Islet of Langerhans (tissue), 1 donor: Measurements from ENCODE around the gene KIRREL3.
A peak's percentile ranks its signal among the peaks of the same experiment; 100 is the strongest.

Source experiments
- FAIRE-seq: peaks from one replicate; lab custom pipeline; 2011; peaks lifted over from hg19 to GRCh38; lab: Jason Lieb, UNC

Gene KIRREL3

GRCh38 chr11:126483621-126484195, 516.9 kb downstream of the KIRREL3 start:
- FAIRE-seq: no peak

GRCh38 chr11:126482586-126483108, 517.9 kb downstream of the KIRREL3 start:
- no peak for FAIRE-seq

DNA sequence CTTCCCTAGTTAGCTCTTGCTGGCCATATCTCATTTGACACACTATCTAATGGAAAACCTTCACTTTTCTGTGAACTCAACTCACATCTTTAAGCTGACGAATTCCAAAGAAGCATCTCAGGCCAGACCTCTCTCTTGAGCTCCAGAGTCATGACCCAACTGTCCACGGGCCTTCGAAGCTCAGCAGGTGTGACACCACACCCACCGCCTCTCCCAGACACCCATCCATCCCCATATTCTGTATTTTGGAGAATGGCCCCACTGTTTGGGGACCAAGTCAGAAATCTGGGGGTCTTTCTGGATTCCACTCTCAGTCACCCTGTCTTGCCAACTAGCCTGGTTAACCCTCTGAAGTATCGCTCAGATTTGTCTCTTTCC, 519.3 kb downstream of the KIRREL3 start:
- FAIRE-seq: no peak

- FAIRE-seq: peak; percentile 79
Measured at GRCh38 chr11:126480410-126481302, 519.9 kb downstream of the KIRREL3 start.

GRCh38 chr11:126480015-126480409, 520.6 kb downstream of the KIRREL3 start:
- FAIRE-seq: peak; percentile 21

DNA sequence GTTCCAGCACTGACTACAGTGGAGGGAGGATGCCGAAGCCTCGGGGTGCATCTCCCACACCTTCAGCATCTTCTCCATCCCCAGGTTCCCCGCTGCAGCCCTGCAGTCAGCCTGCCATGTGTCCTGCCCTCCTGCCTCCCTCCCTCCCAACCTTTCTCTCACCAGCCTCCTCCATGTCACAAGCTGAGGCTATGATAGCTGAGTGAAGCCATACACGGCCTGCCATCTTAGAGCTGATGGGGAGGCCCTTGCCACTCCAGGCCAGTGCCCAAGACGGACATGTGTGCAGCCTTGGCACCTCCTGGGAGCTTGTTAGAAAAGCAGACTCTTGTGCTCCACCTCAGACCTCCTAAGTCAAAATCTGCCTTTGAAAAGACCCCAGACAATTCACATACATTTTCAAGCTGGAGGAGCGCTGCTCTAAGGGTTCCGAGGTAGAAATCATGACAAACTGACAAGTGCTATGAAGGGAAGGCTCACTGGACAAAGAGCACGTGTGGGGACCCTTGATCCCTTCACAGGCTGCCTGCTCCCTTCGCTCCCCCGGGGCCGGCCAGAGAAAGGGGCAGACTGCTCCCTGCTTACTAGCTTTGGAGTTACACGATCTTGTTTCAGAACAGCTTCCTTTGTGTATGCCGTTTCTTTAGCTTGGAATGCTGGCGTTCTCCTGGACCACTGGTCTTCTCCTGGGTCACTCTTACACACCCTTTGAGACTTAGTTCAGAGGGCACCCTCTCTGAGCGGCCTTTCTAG, 521.2 kb downstream of the KIRREL3 start:
- no peak for FAIRE-seq

- no peak for FAIRE-seq
Measured at GRCh38 chr11:126478466-126478865, 522.1 kb downstream of the KIRREL3 start.

GRCh38 chr11:126477535-126478305, 522.9 kb downstream of the KIRREL3 start:
- no peak for FAIRE-seq

GRCh38 chr11:126476977-126477376, 523.6 kb downstream of the KIRREL3 start:
- no peak for FAIRE-seq

DNA sequence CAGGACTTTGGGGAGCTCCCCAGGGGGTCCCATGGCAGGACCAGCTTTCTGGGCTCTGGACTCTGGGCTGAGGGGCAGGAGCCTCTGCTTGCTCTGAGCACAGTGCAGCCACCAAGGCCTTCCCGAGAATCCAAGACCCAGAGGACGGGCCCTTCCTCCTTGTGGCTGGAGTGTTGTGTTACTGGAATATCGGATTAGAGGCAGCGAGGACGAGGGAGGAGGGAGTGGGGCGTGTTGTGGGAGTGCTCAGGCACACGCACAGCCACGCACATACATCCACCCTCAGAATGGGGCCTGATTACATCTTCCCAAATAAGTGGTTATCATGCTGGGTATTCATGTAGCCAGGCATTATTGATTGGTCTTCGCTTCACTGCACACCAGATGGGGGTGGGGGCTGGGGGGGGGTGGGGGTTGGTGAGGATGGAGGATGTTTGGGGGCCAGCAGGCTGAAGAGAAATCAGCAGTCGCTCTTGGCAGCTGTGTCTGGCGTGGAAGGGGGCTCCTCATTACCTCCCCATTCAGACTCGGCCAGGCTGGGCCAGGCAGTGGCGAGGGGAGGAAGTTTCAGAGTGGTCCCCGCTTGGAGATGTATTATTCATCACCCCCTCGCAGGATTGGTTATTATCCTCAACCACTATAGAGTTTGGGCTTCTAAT, 524.2 kb downstream of the KIRREL3 start:
- no peak for FAIRE-seq

GRCh38 chr11:126475014-126475991, 525.3 kb downstream of the KIRREL3 start:
- FAIRE-seq: no peak

- no peak for FAIRE-seq
Measured at GRCh38 chr11:126474220-126474619, 526.4 kb downstream of the KIRREL3 start.

DNA sequence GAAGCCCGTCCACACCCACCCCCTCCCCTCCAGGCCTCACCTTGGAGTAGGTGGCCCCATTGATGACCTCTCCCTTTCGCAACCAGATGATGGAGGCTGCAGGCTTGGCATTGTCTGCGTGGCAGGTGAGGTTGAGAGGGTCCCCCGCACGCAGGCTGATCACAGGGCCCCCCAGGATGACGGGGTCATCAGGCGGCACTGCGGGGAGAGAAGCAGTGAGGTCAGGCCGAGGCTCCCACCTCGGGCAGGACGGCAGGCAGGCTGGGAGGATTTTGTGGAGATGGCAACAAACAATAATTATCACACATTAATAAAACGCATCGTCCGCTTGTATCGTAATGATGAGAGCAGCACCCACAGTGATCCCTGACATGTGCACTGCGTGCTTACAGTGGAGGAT, 527.3 kb downstream of the KIRREL3 start:
- FAIRE-seq: no peak

DNA sequence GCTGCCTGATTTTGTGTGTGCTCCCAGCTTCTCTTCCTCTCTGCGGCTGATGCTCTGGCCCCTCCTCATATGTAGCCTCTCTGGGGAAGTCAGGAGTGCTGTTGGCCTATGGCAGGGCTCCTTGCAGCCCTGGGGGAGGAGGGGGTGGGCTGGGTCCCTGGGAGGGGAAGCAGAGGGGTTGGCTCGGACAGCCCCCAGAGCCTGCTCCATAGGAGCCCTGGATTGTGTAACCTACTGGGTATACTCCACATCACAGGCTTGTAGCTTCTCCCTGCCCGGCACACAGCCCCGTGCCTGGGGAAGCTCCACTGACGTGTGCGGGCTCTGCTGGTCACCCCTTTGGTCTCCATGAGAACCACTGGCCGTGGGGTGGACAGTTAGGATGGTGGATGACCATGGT, 531.3 kb downstream of the KIRREL3 start:
- FAIRE-seq: no peak

DNA sequence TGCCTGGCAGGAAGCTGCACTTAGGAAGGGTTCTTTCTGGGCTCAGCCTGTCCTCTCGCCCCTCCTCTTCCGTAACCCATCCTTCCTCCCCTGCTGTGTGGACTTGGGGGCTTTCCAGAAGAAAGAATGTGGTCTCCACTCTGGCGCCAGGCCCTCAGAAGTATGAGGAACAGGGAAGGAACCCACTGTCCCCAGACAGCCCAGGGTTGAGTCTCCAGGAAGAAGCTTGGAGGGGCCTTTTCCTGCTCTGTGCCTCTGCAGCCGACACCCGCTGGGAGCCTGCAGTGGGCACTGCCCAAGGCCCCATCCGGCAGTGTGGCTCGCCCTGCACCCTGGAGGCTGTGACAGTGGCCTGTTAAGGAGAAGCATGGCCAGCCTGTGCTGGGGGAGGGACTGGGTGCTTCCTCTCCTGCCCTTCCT, 532.5 kb downstream of the KIRREL3 start:
- no peak for FAIRE-seq

DNA sequence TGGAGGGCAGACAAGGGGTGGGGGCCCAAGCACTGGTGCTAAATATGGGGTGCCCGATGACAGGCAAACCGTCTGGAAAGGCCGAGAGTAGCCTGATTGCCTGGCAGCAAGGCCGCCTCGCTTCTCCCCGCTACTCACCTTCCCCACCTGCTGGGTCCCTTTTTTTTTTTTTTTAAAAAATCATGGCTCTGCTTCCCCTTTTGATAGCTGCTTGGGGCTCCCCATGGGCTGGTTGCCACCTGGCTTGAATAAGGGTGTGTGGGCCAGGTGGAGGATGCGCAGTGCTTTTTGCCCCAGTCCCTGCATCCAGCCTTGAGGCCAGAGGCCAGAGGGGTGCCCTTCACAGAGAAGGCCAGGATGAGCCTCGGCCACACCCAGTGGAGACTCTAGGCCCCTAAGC, 533.1 kb downstream of the KIRREL3 start:
- no peak for FAIRE-seq

- FAIRE-seq: no peak
Measured at GRCh38 chr11:126467046-126467370, 533.6 kb downstream of the KIRREL3 start.

DNA sequence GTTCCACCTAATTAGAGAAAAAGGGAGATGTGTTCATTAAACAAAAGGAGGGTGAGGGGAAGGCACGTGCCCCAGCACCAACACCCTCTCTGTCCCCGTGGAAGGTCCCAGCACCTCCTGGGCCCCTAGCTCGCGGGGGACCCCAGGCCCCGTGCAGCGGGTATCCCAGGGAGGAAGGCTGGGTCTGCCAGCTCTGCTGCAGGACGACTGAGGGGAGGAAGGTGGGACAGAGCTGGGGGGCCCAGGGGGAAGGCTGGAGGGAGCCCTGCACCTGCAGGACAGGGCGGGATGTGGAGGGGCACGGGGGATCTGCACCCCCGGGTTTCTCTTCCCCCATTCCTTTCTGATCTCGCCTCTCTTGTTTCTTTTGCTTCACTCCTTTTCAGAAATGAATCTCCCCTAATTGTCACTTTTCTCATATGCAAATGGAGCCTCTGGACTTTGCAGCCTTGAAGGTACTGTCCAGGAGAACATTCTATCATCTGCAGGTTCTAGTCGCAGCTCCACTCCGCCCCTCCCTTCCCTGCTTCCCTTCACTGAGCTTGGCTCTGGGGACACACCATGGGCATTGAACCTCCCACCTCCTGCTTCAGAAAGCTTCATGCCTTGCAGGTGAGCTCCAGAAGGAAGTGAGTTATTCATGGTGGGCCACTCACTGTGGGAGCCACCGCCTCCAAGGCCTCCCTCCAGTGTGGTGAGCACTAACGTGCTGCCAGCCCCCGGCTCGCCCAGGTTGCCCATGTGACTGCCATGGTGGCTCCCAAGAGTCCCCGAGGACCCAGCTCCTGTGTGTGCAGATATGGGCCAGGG, 534.1 kb downstream of the KIRREL3 start:
- no peak for FAIRE-seq

GRCh38 chr11:126465573-126466188, 534.9 kb downstream of the KIRREL3 start:
- FAIRE-seq: no peak
